Spinal cord (tissue), 10 donors: ENCODE measurements around the gene ERBB4. TPM values are rescaled to one million over a fixed set of nuclear protein-coding genes. Genes with fewer than 3 reads are reported as not detected.

ENCODE experiments used
- DNase-seq, 6 donors: peaks; one replicate each; pipeline versions ENCODE4 v3.0.0 to v3.0.0-alpha.2; 2013 to 2015; ENCODE audit warnings: low spot score in 6 of 6, low read depth in 4 of 6
- H3K27ac ChIP-seq: one replicate; pipeline ENCODE4 v1.5.1; 2013; ENCODE audit warnings: low read depth, low read length, control low read depth
- H3K27me3 ChIP-seq: one replicate; pipeline ENCODE4 v1.6.1; 2013; ENCODE audit warnings: low read length; ENCODE audit not compliant: control insufficient read depth, insufficient read depth
- H3K36me3 ChIP-seq: one replicate; pipeline ENCODE4 v1.6.1; 2013; ENCODE audit warnings: low read length; ENCODE audit not compliant: control insufficient read depth, insufficient read depth
- H3K4me1 ChIP-seq: one replicate; pipeline ENCODE4 v1.6.1; 2013; ENCODE audit warnings: low read length; ENCODE audit not compliant: control insufficient read depth, insufficient read depth
- H3K4me3 ChIP-seq: one replicate; pipeline ENCODE4 v1.5.1; 2013; ENCODE audit warnings: low read depth, low read length, control low read depth
- H3K9me3 ChIP-seq: one replicate; pipeline ENCODE4 v1.6.1; 2013; ENCODE audit warnings: low read length; ENCODE audit not compliant: control insufficient read depth, insufficient read depth
- WGBS: methylation state at CpG from one replicate; pipeline ENCODE4 v1.1.5; 2013; ENCODE audit warnings: missing lambda C conversion rate; ENCODE audit not compliant: insufficient coverage; 5-methylcytosine and 5-hydroxymethylcytosine counted together
- polyA plus RNA-seq, 2 donors: library from polyadenylated mRNA; unstranded; fragments of 120-200 nt; gene quantifications; one replicate each; pipeline ENCODE4 v1.2.1, GENCODE V29; 2013; ENCODE audit not compliant: insufficient read length in 2 of 2
- total RNA-seq, 2 donors: library from RNA; depleted of rRNA in 1 of 2; stranded (reverse); fragments of 120-200 nt in 1 of 2; fragments of >200 nt in 1 of 2; gene quantifications; one replicate each; pipeline versions ENCODE4 v1.2.3 to v1.2.4, GENCODE V29; 2013 to 2014
- donor health status: healthy.

Gene ERBB4
- total and polyA plus RNA-seq, 4 donors, result 14.4 to 41.7 (median 20.8) TPM

GRCh38 chr2:212530373-212530772 is 8.2 kb downstream of the ERBB4 start:
- no peaks in the 10 kb centered on the region for H3K36me3 ChIP-seq
- H3K4me3 ChIP-seq, result no peak overlapping the region
- peaks cover 2% of the 10 kb centered on the region for H3K4me1 ChIP-seq
- H3K27ac ChIP-seq, result no peak overlapping the region
- no peaks in the 10 kb centered on the region for H3K27me3 ChIP-seq
- WGBS, result no CpG with 5 or more reads among the region's 1 CpG
- no peaks in the 10 kb centered on the region for H3K9me3 ChIP-seq
- DNase-seq, result no peak

- H3K27ac ChIP-seq, result no peak overlapping the region
- no peaks in the 10 kb centered on the region for H3K36me3 ChIP-seq
- H3K4me3 ChIP-seq, result no peak overlapping the region
- WGBS, result 75% methylated on average over 3 of the region's 6 CpGs
- H3K4me1 ChIP-seq, result peaks cover 2% of the 10 kb centered on the region
- H3K9me3 ChIP-seq, result no peaks in the 10 kb centered on the region
- H3K27me3 ChIP-seq, result no peaks in the 10 kb centered on the region
- no peak for DNase-seq
These were observed 10.3 kb downstream of the ERBB4 start for GRCh38 chr2:212528106-212528856.

- no peaks in the 10 kb centered on the region for H3K36me3 ChIP-seq
- H3K9me3 ChIP-seq, result no peaks in the 10 kb centered on the region
- no peak overlapping the region for H3K27ac ChIP-seq
- DNase-seq, result no peak
- WGBS, result no CpG with 5 or more reads among the region's 1 CpG
- no peaks in the 10 kb centered on the region for H3K4me1 ChIP-seq
- H3K4me3 ChIP-seq, result no peak overlapping the region
- no peaks in the 10 kb centered on the region for H3K27me3 ChIP-seq
These were observed 12.5 kb downstream of the ERBB4 start for GRCh38 chr2:212526059-212526458.

- 33% methylated on average over 1 of the region's 2 CpGs for WGBS
- no peak overlapping the region for H3K4me3 ChIP-seq
- H3K27ac ChIP-seq, result no peak overlapping the region
- no peaks in the 10 kb centered on the region for H3K36me3 ChIP-seq
- H3K27me3 ChIP-seq, result no peaks in the 10 kb centered on the region
- H3K4me1 ChIP-seq, result no peaks in the 10 kb centered on the region
- DNase-seq, result no peak
- no peaks in the 10 kb centered on the region for H3K9me3 ChIP-seq
These were observed 14.8 kb downstream of the ERBB4 start for GRCh38 chr2:212523756-212524155.

- no peaks in the 10 kb centered on the region for H3K36me3 ChIP-seq
- no peak overlapping the region for H3K4me3 ChIP-seq
- H3K4me1 ChIP-seq, result no peaks in the 10 kb centered on the region
- no peaks in the 10 kb centered on the region for H3K27me3 ChIP-seq
- no CpG with 5 or more reads among the region's 2 CpGs for WGBS
- H3K9me3 ChIP-seq, result no peaks in the 10 kb centered on the region
- H3K27ac ChIP-seq, result no peak overlapping the region
- DNase-seq, result peak in 2 of 6 donors; percentile 25 to 73
These were observed 18.3 kb downstream of the ERBB4 start for GRCh38 chr2:212520340-212520739.

- WGBS, result no CpG with 5 or more reads among the region's 1 CpG
- H3K27me3 ChIP-seq, result no peaks in the 10 kb centered on the region
- H3K4me1 ChIP-seq, result no peaks in the 10 kb centered on the region
- no peaks in the 10 kb centered on the region for H3K36me3 ChIP-seq
- H3K9me3 ChIP-seq, result no peaks in the 10 kb centered on the region
- DNase-seq, result no peak
- no peak overlapping the region for H3K27ac ChIP-seq
- H3K4me3 ChIP-seq, result no peak overlapping the region
These were observed 20.9 kb downstream of the ERBB4 start for GRCh38 chr2:212517693-212518092.

GRCh38 chr2:212505586-212505985 is 33.0 kb downstream of the ERBB4 start:
- Histone ChIP-seq H3K27ac (no peak overlapping the region), H3K9me3 (peaks cover 4% of the 10 kb centered on the region), H3K36me3 (no peaks in the 10 kb centered on the region), H3K4me3 (no peak overlapping the region), H3K4me1 (no peaks in the 10 kb centered on the region), H3K27me3 (no peaks in the 10 kb centered on the region)
- WGBS, result 100% methylated on average over 1 of the region's 2 CpGs
- DNase-seq, result no peak

GRCh38 chr2:212495046-212495445 is 43.6 kb downstream of the ERBB4 start:
- WGBS, result no CpG with 5 or more reads among the region's 1 CpG
- H3K27ac ChIP-seq, result no peak overlapping the region
- no peaks in the 10 kb centered on the region for H3K4me1 ChIP-seq
- no peak overlapping the region for H3K4me3 ChIP-seq
- H3K27me3 ChIP-seq, result no peaks in the 10 kb centered on the region
- H3K9me3 ChIP-seq, result no peaks in the 10 kb centered on the region
- no peak for DNase-seq
- H3K36me3 ChIP-seq, result no peaks in the 10 kb centered on the region

- H3K27ac ChIP-seq, result no peak overlapping the region
- H3K36me3 ChIP-seq, result no peaks in the 10 kb centered on the region
- no peak overlapping the region for H3K4me3 ChIP-seq
- no CpG with 5 or more reads among the region's 1 CpG for WGBS
- H3K9me3 ChIP-seq, result no peaks in the 10 kb centered on the region
- H3K27me3 ChIP-seq, result no peaks in the 10 kb centered on the region
- peak in 1 of 6 donors; percentile 37 for DNase-seq
- H3K4me1 ChIP-seq, result no peaks in the 10 kb centered on the region
These were observed 44.1 kb downstream of the ERBB4 start for GRCh38 chr2:212494418-212495020.
